ENCODE results near the gene RAB15. TPM values are rescaled to one million over a fixed set of nuclear protein-coding genes. Genes with fewer than 3 reads are reported as not detected.
"Not testable (repeated sequence)": the region's sequence is repeated elsewhere in the genome, so short reads cannot be mapped to it uniquely, and the experiment has no call there.

The RAB15 gene
- total RNA-seq, 2 experiments from 2014 or later = 3.4 TPM

DNA sequence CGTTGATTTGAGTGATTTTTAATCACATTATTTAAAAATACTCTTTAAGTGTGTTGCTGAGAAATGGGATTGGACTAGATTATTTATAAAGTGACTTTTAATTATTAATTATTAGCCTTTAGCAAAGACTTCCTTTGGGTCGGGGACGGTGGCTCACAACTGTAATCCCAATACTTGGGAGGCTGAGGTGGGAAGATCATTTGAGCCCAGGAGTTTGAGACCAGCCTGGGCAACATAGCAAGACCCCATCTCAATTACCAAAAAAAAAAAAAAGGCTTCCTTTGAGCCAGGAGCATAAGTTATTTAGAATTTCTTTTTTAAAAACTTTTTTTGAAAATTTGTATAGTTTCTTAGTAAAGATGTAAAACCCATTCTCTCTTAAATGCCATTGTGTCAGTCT lies 49.1 kb downstream of the RAB15 start:
- peaks cover 7% of the 10 kb centered on the region for H3K9me3 Mint-ChIP-seq
- no peak overlapping the region for H3K4me3 Mint-ChIP-seq
- peaks cover 61% of the 10 kb centered on the region for H3K4me1 Mint-ChIP-seq
- no peaks in the 10 kb centered on the region for H3K27me3 Mint-ChIP-seq
- no peak overlapping the region for H3K27ac Mint-ChIP-seq
- no peak for DNase-seq
- peaks cover 53% of the 10 kb centered on the region for H3K36me3 Mint-ChIP-seq

DNA sequence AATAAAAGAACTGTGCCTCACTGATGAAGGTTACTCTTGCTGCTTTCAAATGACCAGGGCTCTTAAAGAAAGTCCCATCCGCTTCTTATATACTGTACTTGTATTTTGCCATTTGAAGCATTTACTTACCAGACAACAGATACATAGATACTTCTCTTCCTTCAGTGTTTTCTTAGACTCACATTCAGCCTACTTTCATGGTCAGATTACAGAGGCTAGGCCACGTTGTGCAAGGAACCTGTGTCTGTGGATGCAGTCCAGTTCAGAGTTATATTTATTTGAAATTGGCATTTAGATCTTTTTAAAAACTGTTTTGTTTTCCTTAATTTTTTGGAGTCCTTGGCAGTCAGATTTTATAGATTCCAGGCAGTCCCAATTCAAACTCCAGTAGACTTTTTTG lies 51.7 kb downstream of the RAB15 start:
- Mint-ChIP-seq H3K4me1 (peaks cover 62% of the 10 kb centered on the region), H3K36me3 (peaks cover 58% of the 10 kb centered on the region), H3K27ac (peak overlapping the region; percentile 6), H3K9me3 (peaks cover 8% of the 10 kb centered on the region), H3K4me3 (no peak overlapping the region), H3K27me3 (no peaks in the 10 kb centered on the region)
- DNase-seq = no peak

DNA sequence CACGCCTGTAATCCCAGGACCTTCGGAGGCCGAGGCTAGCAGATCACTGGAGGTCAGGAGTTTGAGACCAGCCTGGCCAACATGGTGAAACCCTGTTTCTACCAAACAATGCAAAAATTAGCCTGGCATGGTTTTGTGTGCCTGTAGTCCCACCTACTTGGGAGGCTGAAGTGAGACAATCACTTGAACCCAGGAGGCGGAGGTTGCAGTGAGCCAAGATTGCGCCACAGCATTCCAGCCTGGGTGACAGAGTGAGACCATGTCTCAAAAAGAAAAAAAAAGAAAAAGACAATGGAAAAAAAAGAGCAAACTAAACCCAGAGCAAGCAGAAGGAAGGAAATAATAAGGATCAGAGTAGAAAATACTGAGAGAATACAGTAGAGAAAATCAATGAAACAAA lies 52.5 kb downstream of the RAB15 start:
- no peaks in the 10 kb centered on the region for H3K27me3 Mint-ChIP-seq
- no peak overlapping the region for H3K4me3 Mint-ChIP-seq
- no peak for DNase-seq
- peak overlapping the region; percentile 32 for H3K27ac Mint-ChIP-seq
- peaks cover 64% of the 10 kb centered on the region for H3K36me3 Mint-ChIP-seq
- peaks cover 66% of the 10 kb centered on the region for H3K4me1 Mint-ChIP-seq
- peaks cover 8% of the 10 kb centered on the region for H3K9me3 Mint-ChIP-seq

DNA sequence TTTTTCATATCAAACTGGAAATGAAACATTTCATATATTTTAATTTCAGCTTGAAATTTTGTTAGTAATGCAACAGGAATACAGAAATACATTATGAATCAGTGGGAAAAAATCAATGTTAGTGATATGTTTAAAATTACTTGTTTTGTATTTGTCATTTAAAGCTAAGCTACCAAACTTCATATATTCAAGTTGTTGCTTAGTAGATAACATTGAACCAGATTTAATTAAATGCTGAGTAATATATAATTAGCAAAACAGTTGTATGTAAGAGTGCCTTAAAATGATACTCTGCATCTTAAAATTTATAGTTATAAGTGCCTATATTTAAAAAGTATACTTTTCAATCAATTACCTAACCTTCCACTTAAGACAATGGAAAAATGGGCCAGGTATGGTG lies 52.9 kb downstream of the RAB15 start:
- no peak for DNase-seq
- Mint-ChIP-seq H3K4me1 (peaks cover 62% of the 10 kb centered on the region), H3K27me3 (no peaks in the 10 kb centered on the region), H3K36me3 (peaks cover 62% of the 10 kb centered on the region), H3K4me3 (no peak overlapping the region), H3K9me3 (peaks cover 8% of the 10 kb centered on the region), H3K27ac (no peak overlapping the region)

DNA sequence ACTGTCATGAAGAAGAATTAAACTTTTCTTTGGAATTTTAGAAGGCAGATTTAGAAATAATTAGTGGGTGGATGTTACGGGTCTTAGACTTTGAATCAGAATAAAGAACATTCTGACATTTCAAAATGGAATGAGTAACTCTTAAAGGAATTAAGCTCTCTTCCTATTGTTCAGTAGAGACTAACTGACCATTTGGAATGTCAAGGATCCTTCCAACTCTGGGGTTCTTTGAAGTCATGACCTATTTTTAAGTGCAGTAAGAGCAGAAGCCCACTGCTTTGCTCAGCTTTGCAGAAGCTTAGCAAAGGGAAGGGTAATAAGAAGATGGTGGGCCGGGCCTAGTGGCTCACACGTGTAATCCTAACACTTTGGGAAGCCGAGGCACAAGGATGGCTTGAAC lies 53.9 kb downstream of the RAB15 start:
- Mint-ChIP-seq H3K27me3 (no peaks in the 10 kb centered on the region), H3K4me1 (peaks cover 62% of the 10 kb centered on the region), H3K36me3 (peaks cover 56% of the 10 kb centered on the region), H3K9me3 (peaks cover 8% of the 10 kb centered on the region), H3K4me3 (no peak overlapping the region), H3K27ac (no peak overlapping the region)
- no peak for DNase-seq

DNA sequence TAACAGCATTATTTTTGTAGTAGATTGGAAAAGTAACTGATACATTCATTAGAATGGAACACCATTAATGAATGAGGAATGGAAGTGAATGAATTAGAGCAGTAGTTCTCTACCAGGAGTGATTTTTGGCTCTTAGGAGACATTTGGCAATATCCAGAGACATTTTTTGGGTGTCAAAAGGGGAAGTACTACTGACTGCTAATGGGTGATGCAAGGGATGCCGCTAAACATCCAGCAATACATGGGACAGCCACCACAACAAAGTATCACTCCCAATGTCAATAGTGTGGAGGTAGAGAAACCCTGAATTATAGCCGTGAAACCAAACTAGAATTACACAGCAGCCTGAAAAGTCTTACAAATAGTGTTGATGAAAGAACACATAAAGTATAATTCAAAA lies 56.3 kb downstream of the RAB15 start:
- Mint-ChIP-seq H3K36me3 (peaks cover 44% of the 10 kb centered on the region), H3K9me3 (peaks cover 1% of the 10 kb centered on the region), H3K4me1 (peaks cover 56% of the 10 kb centered on the region), H3K27ac (peak overlapping the region; percentile 96), H3K27me3 (no peaks in the 10 kb centered on the region), H3K4me3 (peak overlapping the region; percentile 90)
- DNase-seq = no peak

DNA sequence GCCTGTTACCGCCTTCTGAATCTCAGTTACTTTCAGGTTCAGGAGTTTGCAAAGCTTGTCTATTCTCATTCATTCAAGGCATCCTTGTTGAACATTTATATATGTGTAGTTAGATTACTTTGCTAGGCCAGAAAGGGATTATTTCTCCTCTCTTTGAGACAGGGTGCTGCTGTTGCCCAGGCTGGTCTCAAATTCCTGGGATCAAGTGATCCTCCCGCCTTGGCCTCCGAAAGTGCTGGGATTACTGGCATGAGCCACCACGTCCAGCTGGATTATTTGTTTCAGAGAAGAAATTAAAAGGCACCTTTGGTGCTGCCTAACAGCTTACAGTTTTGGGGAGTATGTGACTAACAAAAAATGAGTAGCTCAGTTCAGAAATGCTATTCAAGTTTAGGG lies 57.1 kb downstream of the RAB15 start:
- H3K4me1 Mint-ChIP-seq = peaks cover 50% of the 10 kb centered on the region
- DNase-seq = no peak
- peak overlapping the region; percentile 90 for H3K4me3 Mint-ChIP-seq
- H3K36me3 Mint-ChIP-seq = peaks cover 37% of the 10 kb centered on the region
- H3K27ac Mint-ChIP-seq = peak overlapping the region; percentile 96
- peaks cover 1% of the 10 kb centered on the region for H3K9me3 Mint-ChIP-seq
- H3K27me3 Mint-ChIP-seq = no peaks in the 10 kb centered on the region

DNA sequence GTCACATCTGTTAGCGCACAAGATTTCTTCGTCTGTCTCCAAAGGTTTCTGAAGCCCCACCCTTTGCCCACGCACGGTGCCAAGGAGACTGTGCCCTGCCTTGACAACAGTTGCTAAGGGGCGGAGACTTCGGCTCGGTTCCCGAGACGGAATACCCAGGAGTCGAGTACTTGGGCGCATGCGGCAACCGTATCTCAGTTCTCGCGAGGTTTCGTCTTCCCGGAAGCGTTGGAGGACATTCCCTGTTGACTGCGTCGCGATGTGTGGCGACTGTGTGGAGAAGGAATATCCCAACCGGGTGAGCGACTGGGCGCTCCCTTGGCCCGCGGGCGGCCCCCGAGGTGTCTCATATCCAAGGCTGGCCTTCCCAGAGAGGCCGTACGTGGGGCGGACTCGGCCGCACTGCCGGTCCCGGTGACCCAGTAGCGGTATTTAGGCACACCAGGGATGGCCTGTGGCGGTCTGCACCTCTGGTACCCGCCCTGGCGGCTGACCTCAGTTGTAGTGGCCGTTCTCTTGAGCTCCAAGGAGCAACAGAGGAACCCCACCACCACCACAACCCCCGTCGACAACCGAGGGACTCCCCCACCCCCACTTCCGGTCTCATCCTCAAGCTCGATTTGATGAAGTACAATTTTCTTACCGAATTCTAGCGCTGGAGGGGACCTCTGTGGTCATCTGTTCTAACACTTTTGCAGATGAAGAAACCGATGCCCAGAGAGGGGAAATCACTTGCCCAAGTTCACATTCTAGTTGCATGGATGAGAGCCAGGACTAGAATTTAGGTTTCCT lies 57.7 kb downstream of the RAB15 start, which contains the start of gene CHURC1:
TSS of gene CHURC1 (plus strand) at position 219 of the 792 bp plus-strand sequence. CDS start at position 260, 41 bp downstream.
- H3K4me1 Mint-ChIP-seq = peaks cover 48% of the 10 kb centered on the region
- peaks cover 34% of the 10 kb centered on the region for H3K36me3 Mint-ChIP-seq
- H3K9me3 Mint-ChIP-seq = peaks cover 1% of the 10 kb centered on the region
- peak within 1 kb of the TSS; percentile 96 for H3K27ac Mint-ChIP-seq
- no peaks in the 10 kb centered on the region for H3K27me3 Mint-ChIP-seq
- DNase-seq = peak; percentile 95
- H3K4me3 Mint-ChIP-seq = peak within 1 kb of the TSS; percentile 90

DNA sequence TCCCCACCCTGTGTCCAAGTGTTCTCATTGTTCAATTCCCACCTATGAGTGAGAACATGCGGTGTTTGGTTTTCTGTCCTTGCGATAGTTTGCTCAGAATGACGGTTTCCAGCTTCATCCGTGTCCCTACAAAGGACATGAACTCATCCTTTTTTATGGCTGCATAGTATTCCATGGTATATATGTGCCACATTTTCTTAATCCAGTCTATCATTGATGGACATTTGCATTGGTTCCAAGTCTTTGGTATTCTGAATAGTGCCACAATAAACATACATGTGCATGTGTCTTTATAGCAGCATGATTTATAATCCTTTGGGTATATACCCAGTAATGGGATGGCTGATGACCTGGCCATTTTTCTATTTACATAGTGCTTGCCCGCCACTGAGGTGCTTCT lies 58.7 kb downstream of the RAB15 start:
- peaks cover 33% of the 10 kb centered on the region for H3K36me3 Mint-ChIP-seq
- H3K27me3 Mint-ChIP-seq, H3K9me3 Mint-ChIP-seq, DNase-seq, H3K27ac Mint-ChIP-seq: not testable (repeated sequence)
- H3K4me1 Mint-ChIP-seq = peaks cover 42% of the 10 kb centered on the region
- H3K4me3 Mint-ChIP-seq = peak overlapping the region; percentile 90

DNA sequence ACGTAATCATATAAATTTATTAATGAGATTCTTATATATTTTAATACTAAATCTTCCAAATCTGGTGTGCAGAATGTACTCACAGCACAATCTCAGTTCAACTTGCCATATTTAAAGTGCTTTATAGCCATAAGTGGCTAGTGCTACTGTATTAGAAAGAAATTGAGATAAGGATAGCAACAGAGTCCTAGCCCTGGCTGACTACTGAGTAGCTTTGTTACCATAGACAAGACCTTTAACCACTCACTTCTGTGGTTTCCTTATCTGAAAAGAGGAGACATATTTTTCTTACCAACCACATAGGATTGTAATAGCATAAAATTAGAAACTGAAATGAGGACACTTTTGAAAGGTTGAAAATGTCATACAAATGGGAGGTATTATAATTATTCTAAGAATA lies 59.9 kb downstream of the RAB15 start:
- H3K27ac Mint-ChIP-seq = no peak overlapping the region
- H3K27me3 Mint-ChIP-seq = peaks cover 4% of the 10 kb centered on the region
- H3K4me3 Mint-ChIP-seq = no peak overlapping the region

DNA sequence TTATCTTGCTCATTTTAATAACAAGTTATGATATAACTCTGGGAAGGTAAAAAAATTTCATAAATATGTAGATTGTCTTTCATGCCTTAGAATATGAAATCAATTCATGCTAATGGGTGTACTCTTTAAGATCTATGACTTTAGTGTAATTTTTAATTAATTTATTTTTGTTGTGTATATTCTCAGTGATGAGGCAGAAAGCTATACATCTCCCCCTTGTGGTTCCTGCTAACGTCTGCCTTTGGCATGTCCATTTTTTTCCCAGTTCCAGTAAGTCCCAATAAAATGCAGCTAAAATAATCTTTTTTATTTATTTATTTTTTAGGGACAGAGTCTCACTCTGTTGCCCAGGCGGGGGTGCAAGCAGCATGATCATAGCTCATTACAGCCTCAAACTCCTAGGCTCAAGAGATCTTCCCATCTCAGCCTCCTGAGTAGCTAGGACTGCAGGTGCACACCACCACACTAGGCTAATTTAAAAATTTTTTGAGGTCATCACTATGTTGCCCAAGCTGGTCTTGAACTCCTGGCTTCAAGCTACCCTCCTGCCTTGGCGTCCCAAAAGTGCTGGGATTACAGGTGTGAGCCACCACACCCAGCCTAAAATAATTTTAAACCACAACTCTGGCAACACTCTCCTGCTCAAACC lies 61.2 kb downstream of the RAB15 start:
- no peak overlapping the region for H3K4me3 Mint-ChIP-seq
- H3K36me3 Mint-ChIP-seq = peaks cover 12% of the 10 kb centered on the region
- peaks cover 29% of the 10 kb centered on the region for H3K4me1 Mint-ChIP-seq
- H3K9me3 Mint-ChIP-seq = no peaks in the 10 kb centered on the region
- no peak for DNase-seq
- peaks cover 4% of the 10 kb centered on the region for H3K27me3 Mint-ChIP-seq
- no peak overlapping the region for H3K27ac Mint-ChIP-seq

More for the DNA sequence above, 59.9 kb downstream of the RAB15 start:
- Mint-ChIP-seq H3K4me1 (peaks cover 30% of the 10 kb centered on the region), H3K9me3 (no peaks in the 10 kb centered on the region), H3K36me3 (peaks cover 22% of the 10 kb centered on the region)
- no peak for DNase-seq

DNA sequence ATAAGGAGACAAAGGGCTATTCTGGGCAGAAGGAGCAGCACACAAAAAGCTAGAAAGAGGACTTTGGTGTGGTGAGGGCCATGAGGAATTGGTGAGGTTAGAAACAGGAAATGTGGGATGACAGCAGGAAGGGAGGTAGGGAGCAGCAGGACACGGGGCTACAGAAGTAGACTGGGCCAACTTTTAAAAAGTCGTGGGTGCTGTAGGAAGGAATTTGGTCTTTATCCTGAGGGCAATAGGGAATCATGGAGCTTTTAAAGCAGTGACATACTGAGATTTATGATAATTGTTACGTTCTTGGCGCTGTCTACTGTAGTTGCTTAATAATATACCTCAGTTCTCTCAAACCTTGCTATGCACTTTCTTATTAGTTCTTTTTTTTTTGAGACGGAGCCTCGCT lies 66.1 kb downstream of the RAB15 start:
- H3K27me3 Mint-ChIP-seq = peaks cover 4% of the 10 kb centered on the region
- peaks cover 7% of the 10 kb centered on the region for H3K4me1 Mint-ChIP-seq
- no peaks in the 10 kb centered on the region for H3K36me3 Mint-ChIP-seq
- no peaks in the 10 kb centered on the region for H3K9me3 Mint-ChIP-seq
- no peak overlapping the region for H3K27ac Mint-ChIP-seq
- no peak for DNase-seq
- H3K4me3 Mint-ChIP-seq = no peak overlapping the region

DNA sequence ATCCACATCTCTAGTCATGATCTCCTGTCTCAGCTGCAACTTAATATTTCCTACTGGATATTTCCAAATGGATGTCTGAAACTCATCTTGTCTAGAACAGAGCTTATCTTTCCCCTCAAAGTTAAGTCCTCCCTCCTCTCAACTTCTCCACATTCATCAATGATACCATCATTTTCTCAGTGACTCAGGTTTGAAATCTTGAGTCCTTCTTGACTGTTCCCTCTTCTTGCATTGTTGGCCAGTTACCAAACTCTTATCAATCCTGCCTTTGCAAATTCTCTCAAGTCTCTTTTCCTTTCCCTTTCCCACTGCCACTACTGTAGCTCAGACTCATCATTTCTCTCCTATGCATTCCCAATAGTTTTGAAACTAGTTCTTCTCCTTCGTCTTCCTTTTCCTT lies 72.2 kb downstream of the RAB15 start:
- H3K4me1 Mint-ChIP-seq = no peaks in the 10 kb centered on the region
- H3K27me3 Mint-ChIP-seq = no peaks in the 10 kb centered on the region
- H3K9me3 Mint-ChIP-seq = no peaks in the 10 kb centered on the region
- H3K36me3 Mint-ChIP-seq = no peaks in the 10 kb centered on the region
- H3K27ac Mint-ChIP-seq = no peak overlapping the region
- no peak overlapping the region for H3K4me3 Mint-ChIP-seq
- DNase-seq = no peak

Data from activated naive CD8-positive, alpha-beta T cell treated with anti-CD3 and anti-CD28 coated beads for 36 hours (primary cell).